Measurements from ENCODE around the gene MRM1. TPM values are rescaled to one million over a fixed set of nuclear protein-coding genes. Genes with fewer than 3 reads are reported as not detected.

MRM1 gene
- total RNA-seq, 1 donor from 2014 or later: 9.7 TPM

GRCh38 chr17:36614933-36615332 is 13.6 kb downstream of the MRM1 start:
- no peak for DNase-seq (ENCODE audit: extremely low spot score, unreplicated experiment)
- H3K4me1 Mint-ChIP-seq (ENCODE audit: unreplicated experiment): no peaks in the 10 kb centered on the region
- no peak overlapping the region for H3K4me3 Mint-ChIP-seq
- H3K27ac Mint-ChIP-seq: no peak overlapping the region
- peaks cover 3% of the 10 kb centered on the region for H3K27me3 Mint-ChIP-seq
- no peaks in the 10 kb centered on the region for H3K9me3 Mint-ChIP-seq
- H3K36me3 Mint-ChIP-seq: no peaks in the 10 kb centered on the region
- no peak for TF ChIP-seq CTCF (conservative IDR thresholded peaks at IDR 0.05)

- DNase-seq (ENCODE audit: extremely low spot score, unreplicated experiment): no peak
- Mint-ChIP-seq H3K36me3 (no peaks in the 10 kb centered on the region), H3K4me3 (no peak overlapping the region), H3K4me1 (ENCODE audit: unreplicated experiment) (no peaks in the 10 kb centered on the region), H3K9me3 (no peaks in the 10 kb centered on the region), H3K27me3 (peaks cover 6% of the 10 kb centered on the region), H3K27ac (no peak overlapping the region)
- TF ChIP-seq CTCF (conservative IDR thresholded peaks at IDR 0.05): no peak
Measured at GRCh38 chr17:36616061-36617029, 15.0 kb downstream of the MRM1 start.

- no peaks in the 10 kb centered on the region for H3K4me1 Mint-ChIP-seq (ENCODE audit: unreplicated experiment)
- DNase-seq (ENCODE audit: extremely low spot score, unreplicated experiment): no peak
- H3K27ac Mint-ChIP-seq: no peak overlapping the region
- H3K36me3 Mint-ChIP-seq: no peaks in the 10 kb centered on the region
- no peaks in the 10 kb centered on the region for H3K9me3 Mint-ChIP-seq
- TF ChIP-seq CTCF (conservative IDR thresholded peaks at IDR 0.05): no peak
- peaks cover 6% of the 10 kb centered on the region for H3K27me3 Mint-ChIP-seq
- no peak overlapping the region for H3K4me3 Mint-ChIP-seq
Measured at GRCh38 chr17:36617773-36618172, 16.4 kb downstream of the MRM1 start.

- peaks cover 5% of the 10 kb centered on the region for H3K27me3 Mint-ChIP-seq
- H3K9me3 Mint-ChIP-seq: no peaks in the 10 kb centered on the region
- peaks cover 4% of the 10 kb centered on the region for H3K4me1 Mint-ChIP-seq (ENCODE audit: unreplicated experiment)
- no peak for TF ChIP-seq CTCF (conservative IDR thresholded peaks at IDR 0.05)
- no peaks in the 10 kb centered on the region for H3K36me3 Mint-ChIP-seq
- H3K4me3 Mint-ChIP-seq: no peak overlapping the region
- DNase-seq (ENCODE audit: extremely low spot score, unreplicated experiment): no peak
- H3K27ac Mint-ChIP-seq: no peak overlapping the region
Measured at GRCh38 chr17:36623281-36623680, 21.9 kb downstream of the MRM1 start.

- Mint-ChIP-seq H3K36me3 (no peaks in the 10 kb centered on the region), H3K4me3 (no peak overlapping the region), H3K9me3 (no peaks in the 10 kb centered on the region), H3K27ac (no peak overlapping the region), H3K4me1 (ENCODE audit: unreplicated experiment) (peaks cover 5% of the 10 kb centered on the region), H3K27me3 (peaks cover 8% of the 10 kb centered on the region)
- no peak for DNase-seq (ENCODE audit: extremely low spot score, unreplicated experiment)
- TF ChIP-seq CTCF (conservative IDR thresholded peaks at IDR 0.05): no peak
Measured at GRCh38 chr17:36625188-36625587, 23.8 kb downstream of the MRM1 start.
